Lung (tissue), 12 donors: ENCODE results near the gene OBSCN. TPM values are rescaled to one million over a fixed set of nuclear protein-coding genes. Genes with fewer than 3 reads are reported as not detected.

Experiments
- ATAC-seq: fragments of 200-7000 bp; cut with Tn5 transposase; one replicate; pipeline ENCODE4 v1.9.1; 2020; ENCODE audit warnings: moderate number of reproducible peaks; ENCODE audit not compliant: insufficient read depth, low FRiP score
- DNase-seq, 3 donors: peaks; one replicate each; pipeline ENCODE4 v3.0.0-alpha.2; 2013 to 2017
- H3K27ac ChIP-seq, 2 donors: one replicate each; pipeline ENCODE4 v1.5.1; 2013; ENCODE audit warnings: mild to moderate bottlenecking in 2 of 2, moderate library complexity in 2 of 2, control low read depth in 1 of 2, inconsistent platforms in 1 of 2, low read depth in 1 of 2, low read length in 1 of 2
- H3K27me3 ChIP-seq, 3 donors: one replicate each; pipeline ENCODE4 v1.5.1; 2013; ENCODE audit warnings: low read length in 2 of 3; ENCODE audit not compliant: control insufficient read depth in 3 of 3, insufficient read depth in 3 of 3
- H3K36me3 ChIP-seq, 4 donors: one replicate each; pipeline ENCODE4 v1.5.1; 2013; ENCODE audit warnings: low read length in 4 of 4, mild to moderate bottlenecking in 1 of 4, moderate library complexity in 1 of 4; ENCODE audit not compliant: control insufficient read depth in 4 of 4, insufficient read depth in 4 of 4
- H3K4me1 ChIP-seq, 5 donors: one replicate each; pipeline ENCODE4 v1.5.1; 2013; ENCODE audit warnings: low read length in 5 of 5, mild to moderate bottlenecking in 2 of 5, moderate library complexity in 1 of 5; ENCODE audit not compliant: control insufficient read depth in 5 of 5, insufficient read depth in 5 of 5
- H3K4me3 ChIP-seq: one replicate; pipeline ENCODE4 v1.5.1; 2013; ENCODE audit warnings: mild to moderate bottlenecking, control low read depth, moderate library complexity
- H3K9ac ChIP-seq, 2 donors: one replicate each; pipeline ENCODE4 v1.5.1; 2013; ENCODE audit warnings: low read length in 2 of 2, control low read depth in 1 of 2; ENCODE audit not compliant: insufficient read depth in 1 of 2
- H3K9me3 ChIP-seq, 4 donors: one replicate each; pipeline ENCODE4 v1.5.1; 2013; ENCODE audit warnings: low read length in 3 of 4, mild to moderate bottlenecking in 1 of 4, moderate library complexity in 1 of 4; ENCODE audit not compliant: control insufficient read depth in 4 of 4, insufficient read depth in 3 of 4
- CTCF ChIP-seq: IDR thresholded peaks from 2 replicates; pipeline ENCODE4 v1.5.1; 2012; ENCODE audit warnings: mild to moderate bottlenecking; ENCODE audit errors: control extremely low read depth, extremely low read depth
- WGBS, 2 donors: extraction: QIAGEN DNeasy Blood & Tissue Kit; methylation state at CpG; one replicate each; pipeline ENCODE4 v1.1.7; 2013; 5-methylcytosine and 5-hydroxymethylcytosine counted together
- polyA plus RNA-seq, 2 donors: library from polyadenylated mRNA; stranded (reverse); fragments of 200-250 nt; gene quantifications; one replicate each; pipeline ENCODE4 v1.2.1, GENCODE V29; 2013
- total RNA-seq, 2 donors: library from RNA; depleted of rRNA in 1 of 2; stranded (reverse); fragments of >200 nt in 1 of 2; gene quantifications; one replicate each; pipeline ENCODE4 v1.2.1, GENCODE V29; 2014 to 2021
- donor health status: control.
- donor health status: control.
- donor health status: Bipolar disorder and iron deficiency.
- donor health status: healthy.
- donor health status: DM: yes; HTN: yes; CAD: no.

Gene OBSCN
- total and polyA plus RNA-seq, 4 donors: 5.1 to 47.3 (median 25.4) TPM

DNA sequence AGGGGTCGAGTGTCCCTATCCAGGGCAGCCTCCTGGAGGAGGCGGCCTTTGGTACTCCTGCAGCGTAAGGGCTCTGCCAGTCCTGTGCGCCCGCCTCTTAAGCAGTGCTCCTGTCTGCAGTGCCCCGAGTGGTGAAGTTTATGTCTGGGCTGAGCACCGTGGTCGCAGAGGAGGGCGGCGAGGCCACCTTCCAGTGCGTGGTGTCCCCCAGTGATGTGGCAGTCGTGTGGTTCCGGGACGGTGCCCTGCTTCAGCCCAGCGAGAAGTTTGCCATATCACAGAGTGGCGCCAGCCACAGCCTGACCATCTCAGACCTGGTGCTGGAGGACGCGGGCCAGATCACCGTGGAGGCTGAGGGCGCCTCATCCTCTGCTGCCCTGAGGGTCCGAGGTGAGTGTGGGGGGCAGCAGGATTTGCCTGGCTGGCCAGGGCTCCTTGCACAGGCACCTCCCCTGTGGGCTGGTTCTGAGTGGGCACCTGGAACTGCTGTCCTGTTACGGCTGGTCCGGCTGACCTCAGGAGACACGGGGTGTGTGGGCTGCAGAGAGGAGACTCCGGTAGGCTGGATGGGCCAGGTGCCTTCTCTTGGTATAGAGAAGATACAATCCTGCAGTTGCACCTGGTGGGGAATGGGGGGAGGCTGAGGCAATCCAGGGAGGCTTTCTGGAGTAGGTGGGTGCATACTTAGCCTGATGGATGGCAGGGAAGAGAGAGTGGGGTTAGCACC is 66.8 kb downstream of the OBSCN start:
- Histone ChIP-seq H3K4me3 (no peak overlapping the region), H3K36me3 (peaks cover 0 to 6% (median 4%) of the 10 kb centered on the region in 4 donors), H3K27me3 (no peaks in the 10 kb centered on the region), H3K27ac (no peak overlapping the region), H3K9me3 (no peaks in the 10 kb centered on the region), H3K4me1 (peaks cover 0 to 12% (median 4%) of the 10 kb centered on the region in 5 donors), H3K9ac (no peak overlapping the region)
- WGBS, 2 donors: 93 to 94% methylated on average over 25 of the region's 25 CpGs
- ATAC-seq (no peak), DNase-seq (peak in 1 of 3 donors; percentile 5)
- TF ChIP-seq CTCF: no peak

DNA sequence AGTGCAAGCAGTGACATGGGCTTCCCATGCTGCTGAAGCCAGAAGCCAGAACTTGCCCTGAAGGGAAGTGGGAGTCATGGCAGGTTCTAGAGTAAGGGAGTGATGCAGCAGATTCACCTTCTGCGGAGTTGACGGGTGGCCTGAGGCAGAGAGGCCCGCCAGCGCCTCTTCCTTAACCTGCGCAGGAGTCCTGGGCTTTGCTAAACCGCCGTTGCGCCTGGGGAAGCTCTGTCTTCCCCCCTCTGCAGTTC is 67.3 kb downstream of the OBSCN start:
- TF ChIP-seq CTCF: no peak
- Histone ChIP-seq H3K36me3 (peaks cover 0 to 7% (median 6%) of the 10 kb centered on the region in 4 donors), H3K27me3 (no peaks in the 10 kb centered on the region), H3K27ac (peak overlapping the region in 1 of 2 donors; percentile 68), H3K9ac (no peak overlapping the region), H3K4me3 (peak overlapping the region; percentile 61), H3K4me1 (peaks cover 0 to 12% (median 4%) of the 10 kb centered on the region in 5 donors), H3K9me3 (no peaks in the 10 kb centered on the region)
- 45 to 56% methylated on average over 8 of the region's 8 CpGs for WGBS, 2 donors
- no peak for ATAC-seq
- DNase-seq: no peak

DNA sequence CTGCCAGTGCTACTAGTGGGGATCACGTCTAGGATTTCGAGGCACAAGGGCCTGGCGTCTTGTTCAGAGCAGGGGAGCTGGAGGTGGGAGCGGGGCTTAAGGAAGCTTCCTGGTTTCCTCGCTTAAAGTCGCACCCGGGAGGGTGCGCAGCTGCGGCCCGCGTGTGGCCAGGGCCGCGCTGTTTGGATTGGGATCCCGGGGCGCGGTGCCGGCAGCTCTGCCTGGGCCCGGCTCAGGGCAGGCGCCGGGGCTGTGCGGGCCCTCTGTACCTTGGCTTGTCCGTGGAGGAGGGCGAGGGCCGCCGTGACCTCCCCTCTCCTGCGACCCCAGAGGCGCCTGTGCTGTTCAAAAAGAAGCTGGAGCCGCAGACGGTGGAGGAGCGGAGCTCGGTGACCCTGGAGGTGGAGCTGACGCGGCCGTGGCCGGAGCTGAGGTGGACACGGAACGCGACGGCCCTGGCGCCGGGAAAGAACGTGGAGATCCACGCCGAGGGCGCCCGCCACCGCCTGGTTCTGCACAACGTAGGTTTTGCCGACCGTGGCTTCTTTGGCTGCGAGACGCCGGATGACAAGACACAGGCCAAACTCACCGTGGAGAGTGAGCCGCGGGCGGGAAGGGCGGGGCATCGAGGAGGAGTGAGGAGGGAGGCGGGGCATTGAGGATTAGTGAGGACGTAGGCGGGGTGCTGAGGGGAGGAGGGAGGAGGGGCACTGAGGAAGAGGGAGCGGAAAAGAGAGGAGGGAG is 67.8 kb downstream of the OBSCN start:
- no peaks in the 10 kb centered on the region for H3K9me3 ChIP-seq
- peaks cover 0 to 12% (median 6%) of the 10 kb centered on the region in 4 donors for H3K36me3 ChIP-seq
- no peaks in the 10 kb centered on the region for H3K27me3 ChIP-seq
- ATAC-seq (peak; percentile 89), DNase-seq (peak; percentile 92 to 96 (median 93))
- WGBS, 2 donors: 1 to 2% methylated on average over 57 to 63 of the region's 63 CpGs
- TF ChIP-seq CTCF: no peak
- peak overlapping the region in 1 of 2 donors; percentile 46 for H3K9ac ChIP-seq
- H3K4me3 ChIP-seq: peak overlapping the region; percentile 61
- peaks cover 0 to 12% (median 4%) of the 10 kb centered on the region in 5 donors for H3K4me1 ChIP-seq
- peak overlapping the region in 1 of 2 donors; percentile 68 for H3K27ac ChIP-seq
